Measurements from ENCODE around the gene PSG2.
"Not testable (repeated sequence)": the region's sequence is repeated elsewhere in the genome, so short reads cannot be mapped to it uniquely, and the experiment has no call there.

The PSG2 gene

GRCh38 chr19:43082601-43083000, at the start of gene PSG2:
Gene PSG2, minus strand, starts transcription at chr19:43082701. Its CDS starts 132 bp downstream, at chr19:43082569.
- DNase-seq (ENCODE audit: low read depth): not testable (repeated sequence)

- DNase-seq (ENCODE audit: low read depth): not testable (repeated sequence)
These were observed 48.9 kb upstream of the PSG2 start for GRCh38 chr19:43131281-43131842.

GRCh38 chr19:43129197-43129596, 46.7 kb upstream of the PSG2 start:
- not testable (repeated sequence) for DNase-seq (ENCODE audit: low read depth)

DNA sequence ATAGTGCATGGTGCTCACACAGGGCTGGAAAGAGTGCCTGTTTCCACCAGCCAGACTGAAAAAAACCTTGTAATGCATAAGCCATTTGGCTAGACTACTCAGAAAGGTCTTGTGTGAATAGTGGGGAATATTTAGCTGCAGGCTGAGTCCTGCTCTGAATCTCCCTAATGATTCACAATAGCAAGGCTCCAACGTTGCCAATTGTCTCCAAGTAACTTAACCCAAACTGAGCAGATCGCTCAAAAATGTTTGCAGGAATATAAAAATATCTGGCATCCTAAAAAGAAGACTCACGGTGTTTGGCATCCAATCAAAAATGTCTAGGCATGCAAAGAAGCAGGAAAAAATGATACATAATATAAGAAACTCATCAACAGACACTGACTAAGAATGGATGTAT, 44.8 kb upstream of the PSG2 start:
- not testable (repeated sequence) for DNase-seq (ENCODE audit: low read depth)

DNA sequence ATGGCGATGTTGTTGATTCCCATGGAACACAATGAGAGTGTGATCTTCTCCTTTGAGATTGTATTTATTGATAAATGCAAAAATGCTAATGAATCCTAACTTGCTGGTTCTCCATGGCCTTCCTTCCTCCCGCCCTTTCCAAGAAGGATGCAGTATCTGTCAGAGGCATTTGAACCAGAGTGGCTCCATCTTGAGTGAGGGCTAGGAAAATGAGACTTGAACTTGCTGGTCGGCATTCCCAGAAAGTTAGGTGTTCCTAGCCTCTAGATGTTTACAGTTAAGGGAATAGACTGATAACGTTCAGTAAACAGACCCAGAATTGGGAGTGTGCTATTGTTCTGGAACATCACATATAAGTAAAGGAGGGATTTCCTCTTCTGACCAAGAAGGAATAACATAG, 44.2 kb upstream of the PSG2 start:
- DNase-seq (ENCODE audit: low read depth): no peak

DNA sequence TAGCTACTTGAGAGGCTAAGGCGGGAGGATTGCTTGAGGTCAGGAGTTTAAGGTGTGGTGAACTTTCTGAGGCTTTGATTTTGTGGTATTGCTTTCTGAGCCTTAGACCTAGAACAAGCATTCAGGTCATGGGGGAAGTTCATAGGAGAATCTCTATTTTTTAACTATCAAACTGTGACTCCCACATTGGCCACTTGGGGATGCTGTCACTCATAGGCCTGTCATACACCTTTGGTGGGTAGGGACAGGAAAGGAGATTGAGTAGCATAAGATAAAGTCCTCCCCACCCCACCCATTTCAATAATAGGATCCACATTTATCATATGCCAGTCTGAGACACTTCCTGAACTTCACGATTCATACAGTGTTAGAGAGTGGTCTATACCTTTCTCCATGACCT, 41.9 kb upstream of the PSG2 start:
- no peak for DNase-seq (ENCODE audit: low read depth)

DNA sequence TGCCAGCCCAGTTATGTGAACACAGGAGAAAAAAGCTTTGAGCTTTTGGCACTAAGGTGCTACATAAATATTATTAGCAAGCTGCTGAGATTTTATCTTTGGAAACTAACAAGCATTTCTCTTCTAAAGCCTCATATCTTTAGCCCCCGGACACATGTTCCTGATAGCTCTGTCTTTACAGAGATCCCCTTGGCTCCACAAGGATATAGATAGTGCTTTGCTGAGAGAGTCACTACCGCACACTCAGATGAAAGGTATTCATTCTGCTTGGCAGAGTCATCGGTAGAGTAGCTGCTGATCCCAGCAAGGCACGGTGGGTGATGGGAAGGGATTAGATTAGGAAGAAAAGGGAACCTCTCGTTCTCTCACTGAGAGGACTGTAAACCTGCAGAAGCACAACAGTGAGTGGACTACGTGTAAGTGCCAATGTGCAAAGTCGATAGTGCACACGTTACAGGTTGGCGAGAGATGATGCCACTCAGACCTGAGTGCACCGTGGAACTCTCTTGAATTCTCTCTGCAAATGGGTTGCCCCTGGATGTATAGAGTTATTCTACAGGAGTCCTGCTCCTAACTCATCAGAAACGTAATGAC, 38.0 kb upstream of the PSG2 start:
- not testable (repeated sequence) for DNase-seq (ENCODE audit: low read depth)

DNA sequence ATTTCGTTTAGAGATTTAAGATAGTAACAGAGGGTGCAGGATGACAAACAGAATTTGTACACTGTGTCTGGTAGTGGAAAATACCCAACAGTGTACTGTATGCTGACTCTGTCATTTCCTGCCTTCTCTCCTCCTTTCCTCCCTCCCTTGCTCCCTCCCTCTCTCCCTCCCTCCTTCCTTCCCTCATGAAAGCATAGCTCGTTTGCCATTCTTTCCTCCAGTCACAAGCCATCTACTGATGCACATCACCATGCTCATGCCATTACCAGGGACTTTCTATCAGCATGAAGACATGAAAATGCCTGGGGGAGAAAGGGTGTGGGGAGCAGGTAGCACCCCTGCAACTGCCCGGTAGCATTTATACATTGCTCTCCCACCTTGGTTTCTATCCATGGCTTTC, 37.0 kb upstream of the PSG2 start:
- DNase-seq (ENCODE audit: low read depth): not testable (repeated sequence)

- not testable (repeated sequence) for DNase-seq (ENCODE audit: low read depth)
These were observed 33.9 kb upstream of the PSG2 start for GRCh38 chr19:43116421-43116820.

DNA sequence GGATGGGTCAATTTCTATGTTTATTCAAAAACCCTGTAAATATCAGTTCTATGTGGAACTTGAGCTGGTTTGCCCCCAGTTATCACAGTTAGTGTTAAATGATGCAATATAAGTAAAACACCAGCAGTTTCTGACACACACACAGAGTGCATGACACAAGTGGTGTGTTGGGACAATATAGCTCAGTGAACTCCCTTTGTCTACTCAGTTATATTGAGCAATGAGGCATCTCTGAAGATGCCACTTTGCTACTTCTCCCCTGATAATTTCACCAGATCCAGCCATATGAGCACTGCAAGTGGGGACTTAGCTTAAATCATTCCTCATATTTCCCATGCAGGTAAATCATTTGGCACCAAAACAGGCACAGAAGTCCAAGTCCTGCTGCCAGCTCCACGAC, 33.0 kb upstream of the PSG2 start:
- DNase-seq (ENCODE audit: low read depth): not testable (repeated sequence)

DNA sequence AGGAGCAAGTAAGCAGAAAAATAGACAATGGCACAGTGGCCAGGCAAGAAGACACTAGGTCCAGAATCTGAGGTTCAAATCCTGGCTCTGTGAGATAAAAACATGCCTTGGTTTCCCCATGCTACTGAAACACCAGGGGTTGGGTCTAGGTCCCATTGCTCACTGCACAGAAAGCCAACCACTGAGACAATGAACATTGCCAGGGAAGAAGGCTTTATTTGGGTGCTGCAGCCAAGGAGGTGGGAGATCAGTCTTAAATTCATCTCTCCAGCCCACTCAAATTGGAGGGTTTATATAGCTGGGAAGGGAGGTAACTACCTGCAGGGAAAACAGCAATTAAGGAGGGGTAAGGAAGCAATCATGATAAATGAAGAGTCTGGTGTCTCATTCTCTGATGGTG, 32.6 kb upstream of the PSG2 start:
- not testable (repeated sequence) for DNase-seq (ENCODE audit: low read depth)

GRCh38 chr19:43114626-43115025, 32.1 kb upstream of the PSG2 start:
- not testable (repeated sequence) for DNase-seq (ENCODE audit: low read depth)

DNA sequence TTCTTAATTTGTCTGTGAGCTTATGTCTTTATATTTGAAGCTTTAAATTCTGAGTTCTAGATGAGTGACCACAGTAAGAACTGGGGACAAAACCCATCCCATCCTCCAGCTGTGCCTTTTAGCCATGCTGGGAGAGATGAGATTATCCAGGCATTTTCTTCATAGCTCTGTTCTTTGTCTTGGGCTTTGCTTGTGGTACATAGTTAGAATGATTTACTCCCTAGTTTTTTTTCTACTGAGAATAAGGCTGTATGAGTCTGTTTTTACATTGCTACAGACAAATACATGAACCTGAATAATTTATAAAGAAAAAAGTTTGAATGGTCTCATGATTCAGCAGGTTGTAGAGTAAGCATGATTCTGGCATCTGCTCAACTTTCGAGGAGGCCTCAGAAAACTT, 24.9 kb upstream of the PSG2 start:
- DNase-seq (ENCODE audit: low read depth): not testable (repeated sequence)

GRCh38 chr19:43105496-43105895, 23.0 kb upstream of the PSG2 start:
- DNase-seq (ENCODE audit: low read depth): no peak

DNA sequence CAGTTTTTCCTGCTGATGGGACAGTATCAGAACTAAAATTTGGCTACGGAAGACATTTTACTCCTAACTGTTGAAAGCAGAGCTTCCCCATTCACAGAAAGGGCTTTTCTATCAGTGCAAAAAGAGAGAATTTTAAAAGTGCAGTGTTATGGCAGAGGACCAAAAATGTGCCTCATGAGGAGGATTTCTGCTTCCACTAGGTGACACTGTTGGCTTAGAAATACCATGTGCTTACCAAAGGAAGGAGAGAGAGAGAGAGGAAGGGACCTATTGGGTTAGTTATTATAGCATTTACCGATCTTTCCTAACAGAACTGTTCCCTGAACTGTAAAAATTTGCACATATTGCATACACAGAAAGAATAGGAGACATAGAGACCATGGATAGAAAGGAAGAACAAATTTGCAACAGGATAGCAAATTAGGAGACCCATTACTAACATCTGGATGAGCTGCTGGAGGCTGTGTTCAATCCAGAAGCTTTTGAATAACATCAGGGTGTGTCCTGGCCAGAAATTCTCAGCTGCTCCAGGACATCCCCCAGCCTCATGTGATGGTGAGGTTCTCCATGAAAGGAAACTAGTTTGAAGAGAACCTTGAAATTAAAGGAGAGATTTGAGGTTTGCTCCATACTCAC, 21.8 kb upstream of the PSG2 start:
- DNase-seq (ENCODE audit: low read depth): not testable (repeated sequence)

DNA sequence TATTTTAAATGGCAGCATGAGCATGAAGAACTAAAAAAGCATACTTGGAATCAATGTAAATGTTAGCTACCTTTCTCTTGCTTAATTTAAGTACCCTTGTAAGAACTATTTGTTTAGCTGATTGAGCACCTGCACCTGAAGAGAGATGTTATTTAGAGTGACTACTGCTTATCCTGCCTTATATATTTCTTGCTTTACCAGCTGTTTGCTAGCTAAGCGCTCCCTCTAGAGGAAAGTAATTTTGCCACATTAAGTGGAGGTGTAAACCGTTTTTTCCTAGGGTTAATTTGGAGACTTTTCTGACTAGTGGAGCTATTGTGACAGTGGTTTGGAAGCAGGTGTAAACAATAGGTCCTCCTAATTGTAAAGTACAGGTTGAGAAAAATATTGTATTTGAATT, 19.4 kb upstream of the PSG2 start:
- no peak for DNase-seq (ENCODE audit: low read depth)

DNA sequence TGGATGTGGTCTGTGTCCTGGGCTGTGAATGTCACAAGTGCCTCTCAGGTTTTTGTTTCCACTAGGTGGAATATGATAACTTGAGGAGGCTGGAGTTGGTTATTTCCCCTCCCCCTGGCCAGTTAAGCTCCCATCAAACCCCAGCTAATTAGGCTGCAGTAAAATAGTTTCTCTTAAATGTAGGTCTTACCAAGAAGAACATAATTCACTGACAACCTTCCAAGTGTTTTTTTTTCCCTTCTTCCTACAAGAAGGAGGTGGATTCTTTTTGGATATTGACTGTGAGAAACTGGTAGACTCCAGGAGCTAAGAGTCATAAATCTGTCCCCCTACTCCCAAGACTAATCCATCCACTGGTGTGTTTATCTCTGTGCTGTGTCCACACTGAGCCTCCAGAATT, 15.9 kb upstream of the PSG2 start:
- not testable (repeated sequence) for DNase-seq (ENCODE audit: low read depth)

- not testable (repeated sequence) for DNase-seq (ENCODE audit: low read depth)
These were observed 5.3 kb upstream of the PSG2 start for GRCh38 chr19:43087702-43088340.

GRCh38 chr19:43085796-43086530, 3.5 kb upstream of the PSG2 start:
- DNase-seq (ENCODE audit: low read depth): not testable (repeated sequence)

DNA sequence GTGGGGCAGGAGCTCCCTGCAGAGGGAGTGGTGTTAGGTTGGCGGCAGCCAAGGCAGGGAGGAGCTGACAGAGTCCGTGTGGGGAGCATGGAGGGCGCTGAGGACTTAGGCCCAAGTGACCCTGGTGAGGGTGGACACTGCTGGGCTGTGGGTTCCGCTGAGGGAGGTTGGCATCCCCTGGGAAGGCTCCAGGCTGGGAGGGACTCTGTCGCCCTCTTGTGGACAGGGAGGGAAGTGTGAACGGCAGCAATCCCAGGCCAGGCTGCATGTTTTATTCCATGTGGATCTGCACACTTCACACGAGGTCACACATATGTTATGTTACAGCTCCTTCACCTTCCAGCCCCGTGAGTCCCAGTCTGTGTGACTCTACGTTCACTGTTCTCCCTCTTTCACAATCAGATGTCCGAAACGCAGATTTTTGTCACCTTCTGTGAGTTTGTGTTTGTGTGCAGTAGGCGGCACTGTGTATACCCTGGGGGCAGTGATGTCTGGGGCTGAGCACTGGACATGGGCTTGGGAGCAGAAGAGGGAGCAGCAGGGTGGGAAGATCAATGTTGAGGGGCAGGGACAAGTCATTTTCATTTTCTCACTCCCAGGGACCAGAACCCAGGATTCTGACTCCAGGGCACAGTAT, 1.8 kb upstream of the PSG2 start:
- not testable (repeated sequence) for DNase-seq (ENCODE audit: low read depth)

DNA sequence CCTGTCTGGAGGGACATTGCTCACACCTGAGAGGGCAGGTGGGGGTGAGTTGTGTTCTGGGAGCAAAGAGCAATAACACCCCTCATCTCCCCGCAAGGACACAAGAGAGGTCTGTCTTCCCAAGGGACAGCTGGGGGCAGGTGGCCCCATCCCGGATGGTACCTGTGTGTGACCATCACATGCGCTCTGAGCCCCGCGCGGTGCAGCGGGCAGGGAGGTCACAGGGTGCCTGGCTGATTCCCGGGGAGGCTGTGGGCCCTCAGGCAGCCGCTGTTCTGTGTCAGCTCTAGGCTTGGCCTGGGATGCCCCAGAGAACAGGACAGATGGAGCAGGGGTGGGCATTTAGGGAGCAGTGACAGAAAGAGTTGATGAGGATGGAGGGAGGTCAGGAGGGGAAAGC, 1.2 kb upstream of the PSG2 start:
- not testable (repeated sequence) for DNase-seq (ENCODE audit: low read depth)

- no peak for DNase-seq (ENCODE audit: low read depth)
These were observed 4.2 kb downstream of the PSG2 start for GRCh38 chr19:43078311-43078710.
